ENCODE data around the gene MTSS2. TPM values are rescaled to one million over a fixed set of nuclear protein-coding genes. Genes with fewer than 3 reads are reported as not detected.

Gene MTSS2
- polyA plus RNA-seq, 1 of the 3 experiments (the other 2 are of a cell fraction), result 54.1 TPM

- H3K9ac ChIP-seq, result peak overlapping the region; percentile 89
- no peak for DNase-seq
- CTCF ChIA-PET, result interaction anchor here (1.0 to 14.3 kb wide), 6 partner anchors 9 to 84 kb away, joined by 3 to 181 read pairs (median 4); no protein-coding TSS in a partner anchor
Observed at GRCh38 chr16:70684146-70685060, 1.4 kb downstream of the MTSS2 start.

More at GRCh38 chr16:70684146-70685060, 1.4 kb downstream of the MTSS2 start:
- H3K27me3 ChIP-seq (ENCODE audit: insufficient read depth), result no peaks in the 10 kb centered on the region
- H3K9me3 ChIP-seq, result no peaks in the 10 kb centered on the region
- H3K9me2 ChIP-seq, result no peaks in the 10 kb centered on the region
- H2AFZ ChIP-seq (ENCODE audit: low read depth), result no peak overlapping the region
- peaks cover 19 to 72% of the 10 kb centered on the region in 2 experiments; a peak in 3 of 4 replicates for H3K4me1 ChIP-seq (ENCODE audit: control insufficient read depth in 1 of 2, insufficient read depth in 2 of 2, low read depth in 1 of 2, low read length in 1 of 2)
- TF ChIP-seq USF1 (IDR thresholded peaks at IDR 0.05; ENCODE audit: borderline replicate concordance, low read depth), result no peak
- no peak for TF ChIP-seq RCOR1 (IDR thresholded peaks at IDR 0.05; ENCODE audit: low read length)
- TF ChIP-seq POLR2AphosphoS5 (IDR thresholded peaks at IDR 0.05; ENCODE audit: low read depth, low read length), result no peak
- no peak for TF ChIP-seq ELF1 (IDR thresholded peaks at IDR 0.05)
- TF ChIP-seq SIN3A (IDR thresholded peaks at IDR 0.05; ENCODE audit: borderline replicate concordance, low read depth, low read length), result no peak
- no peak for TF ChIP-seq GATA2 (CRISPR knock-in tag; IDR thresholded peaks at IDR 0.05)
- TF ChIP-seq TCF12 (IDR thresholded peaks at IDR 0.05), result no peak
- no peak for TF ChIP-seq TEAD4 (IDR thresholded peaks at IDR 0.05; ENCODE audit: borderline replicate concordance, insufficient read depth)
- no peak for TF ChIP-seq USF2 (IDR thresholded peaks at IDR 0.05; ENCODE audit: borderline replicate concordance, low read depth, low read length)
- TF ChIP-seq MAX (IDR thresholded peaks at IDR 0.05; ENCODE audit: low read depth), result no peak
- no peak for TF ChIP-seq EP300 (IDR thresholded peaks at IDR 0.05; ENCODE audit: borderline replicate concordance in 1 of 2, low read depth in 1 of 2, low read length in 1 of 2)
- TF ChIP-seq YY1 (IDR thresholded peaks at IDR 0.05; ENCODE audit: low read depth), result no peak
- TF ChIP-seq ZBTB33 (IDR thresholded peaks at IDR 0.05; ENCODE audit: borderline replicate concordance, low read depth), result no peak
- no peak for TF ChIP-seq MXI1 (IDR thresholded peaks at IDR 0.05; ENCODE audit: low read depth, low read length)
- no peak for TF ChIP-seq CHD2 (IDR thresholded peaks at IDR 0.05; ENCODE audit: low read length, partially characterized antibody)
- no peak for TF ChIP-seq RFX5 (IDR thresholded peaks at IDR 0.05; ENCODE audit: low read length)
- no peak for TF ChIP-seq CTCF (IDR thresholded peaks at IDR 0.05)
- TF ChIP-seq PBX3 (IDR thresholded peaks at IDR 0.05), result no peak
- no peak for TF ChIP-seq FOXM1 (IDR thresholded peaks at IDR 0.05; ENCODE audit: low read depth)
- no peak for TF ChIP-seq EZH2phosphoT487 (IDR thresholded peaks at IDR 0.05; ENCODE audit: borderline replicate concordance, low read depth)
- peak overlapping the region; percentile 49 to 81; a peak in 3 of 4 replicates for H3K27ac ChIP-seq (ENCODE audit: low read depth in 2 of 2, low read length in 1 of 2)
- peak overlapping the region; percentile 84 for H3K4me2 ChIP-seq
- WGBS (ENCODE audit: low lambda C conversion rate), result 83% methylated on average over 6 of the region's 14 CpGs
- peaks cover 55% of the 10 kb centered on the region for H3K79me2 ChIP-seq (ENCODE audit: insufficient read depth)
- H3K4me3 ChIP-seq (ENCODE audit: low read depth in 2 of 2, low read length in 1 of 2), result peak overlapping the region; percentile 76 to 97
- H3F3A ChIP-seq (replicated peaks; ENCODE audit: insufficient read depth), result no peaks in the 10 kb centered on the region
- H4K20me1 ChIP-seq (ENCODE audit: insufficient read depth), result peaks cover 47% of the 10 kb centered on the region
- peaks cover 5 to 16% of the 10 kb centered on the region in 2 experiments for H3K36me3 ChIP-seq (replicated peaks in 1 of 2; ENCODE audit: control insufficient read depth in 1 of 2, insufficient read depth in 2 of 2, low read length in 1 of 2)
- POLR2A ChIA-PET, result interaction anchor here (0.7 kb wide), 1 partner anchor 28 kb away, joined by 3 read pairs; no protein-coding TSS in a partner anchor
